Hematopoietic multipotent progenitor cell (in vitro differentiated cells): ENCODE data around the gene SMIM38. TPM values are rescaled to one million over a fixed set of nuclear protein-coding genes. Genes with fewer than 3 reads are reported as not detected.

Experiments used
- DNase-seq, 3 donors: peaks; one replicate each; pipeline ENCODE4 v3.0.0-alpha.2; 2011 to 2015; ENCODE audit warnings: low read depth in 2 of 3, low spot score in 2 of 3
- total RNA-seq: library from RNA; depleted of rRNA; stranded (reverse); fragments of >200 nt; gene quantifications from one replicate; pipeline ENCODE4 v1.2.3, GENCODE V29; 2012

SMIM38 gene
- total RNA-seq, result 0.54 TPM

DNA sequence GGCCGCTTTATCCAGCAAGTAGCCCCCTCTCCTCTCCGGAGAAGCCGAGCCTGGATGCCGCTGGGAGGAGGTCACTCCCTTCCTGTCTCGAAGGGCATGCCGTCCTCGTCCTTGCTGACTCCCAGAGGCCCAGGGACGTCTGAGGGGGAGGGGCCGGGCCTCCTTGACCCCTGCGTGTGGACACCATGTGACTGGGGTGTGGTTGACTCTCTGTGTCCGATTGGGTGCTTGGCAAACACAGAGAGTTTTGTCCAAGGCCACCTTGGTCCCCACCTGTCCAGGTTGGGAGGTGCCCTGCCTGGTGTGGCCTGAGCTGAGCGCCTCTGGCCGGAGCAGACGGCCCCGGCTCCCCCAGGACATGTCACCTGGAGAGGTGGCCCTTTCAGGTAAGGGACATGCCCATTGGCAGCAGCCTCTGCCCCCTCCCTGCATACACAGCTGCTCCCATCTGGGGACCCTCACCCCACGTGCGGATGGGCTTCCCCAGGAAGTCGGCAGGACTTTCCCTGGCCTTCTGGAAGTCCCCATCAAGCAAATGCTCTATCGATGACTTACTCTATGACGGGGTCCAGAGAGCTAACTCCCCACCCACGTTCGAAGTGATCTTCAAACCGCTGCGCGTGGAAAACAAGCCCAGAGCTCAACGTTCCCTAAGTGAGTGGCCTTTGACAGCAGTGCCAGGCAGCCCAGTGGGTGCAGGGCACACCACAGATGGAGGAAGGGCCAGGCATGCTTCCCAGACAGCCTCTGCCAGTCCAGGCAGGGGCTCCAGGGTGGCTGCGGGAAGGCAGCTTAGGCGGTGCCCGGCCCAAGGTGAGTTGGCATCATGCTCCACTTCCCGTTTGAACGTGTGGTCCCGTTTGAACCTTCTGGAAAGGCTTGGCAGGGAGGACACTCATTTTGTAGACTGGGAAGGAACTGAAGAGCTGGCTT lies at the start of gene SMIM38:
Gene SMIM38, plus strand, starts transcription at position 634 of the 933 bp plus-strand sequence. CDS start 1,912 bp downstream, outside the sequence.
- DNase-seq, result no peak

GRCh38 chr11:69106031-69106811 lies 49.5 kb upstream of the SMIM38 start:
- DNase-seq, result no peak

DNA sequence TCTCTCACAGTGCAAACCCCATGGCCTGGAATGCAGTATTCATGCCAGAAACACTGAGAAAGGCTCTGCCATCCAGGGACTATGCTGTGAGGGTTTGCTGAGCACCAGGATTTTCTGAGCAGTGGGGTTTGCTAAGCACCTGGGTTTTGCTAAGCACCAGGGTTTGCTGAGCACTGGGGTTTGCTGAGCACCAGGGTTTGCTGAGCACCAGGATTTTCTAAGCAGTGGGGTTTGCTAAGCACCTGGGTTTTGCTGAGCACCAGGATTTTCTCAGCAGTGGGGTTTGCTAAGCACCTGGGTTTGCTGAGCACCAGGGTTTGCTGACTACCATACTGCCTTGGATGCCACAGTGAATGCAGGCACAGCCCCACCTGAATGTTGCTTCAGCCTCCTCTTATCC lies 48.3 kb upstream of the SMIM38 start:
- no peak for DNase-seq

GRCh38 chr11:69108030-69108429 lies 47.7 kb upstream of the SMIM38 start:
- no peak for DNase-seq

DNA sequence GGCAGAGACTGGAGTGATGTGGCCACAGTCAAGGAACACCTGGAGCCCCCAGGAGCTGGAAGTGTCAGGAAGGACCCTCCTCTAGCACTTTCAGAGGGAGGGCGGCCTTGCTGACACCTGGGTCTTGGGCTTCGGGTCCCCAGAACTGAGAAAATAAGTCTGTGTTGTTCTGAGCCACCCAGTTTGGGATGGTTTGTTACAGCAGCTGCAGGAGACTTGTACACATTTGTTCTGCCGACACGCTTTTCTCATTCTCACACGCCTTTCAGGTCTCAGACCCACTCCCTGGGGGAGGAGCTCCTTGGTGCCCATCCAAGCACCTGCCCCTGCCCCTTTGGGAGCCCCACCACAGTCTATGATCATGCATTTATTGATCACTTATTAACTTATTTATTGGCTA lies 47.2 kb upstream of the SMIM38 start:
- DNase-seq, result no peak

GRCh38 chr11:69109101-69109500 lies 46.6 kb upstream of the SMIM38 start:
- no peak for DNase-seq

GRCh38 chr11:69110451-69110850 lies 45.3 kb upstream of the SMIM38 start:
- DNase-seq, result no peak

DNA sequence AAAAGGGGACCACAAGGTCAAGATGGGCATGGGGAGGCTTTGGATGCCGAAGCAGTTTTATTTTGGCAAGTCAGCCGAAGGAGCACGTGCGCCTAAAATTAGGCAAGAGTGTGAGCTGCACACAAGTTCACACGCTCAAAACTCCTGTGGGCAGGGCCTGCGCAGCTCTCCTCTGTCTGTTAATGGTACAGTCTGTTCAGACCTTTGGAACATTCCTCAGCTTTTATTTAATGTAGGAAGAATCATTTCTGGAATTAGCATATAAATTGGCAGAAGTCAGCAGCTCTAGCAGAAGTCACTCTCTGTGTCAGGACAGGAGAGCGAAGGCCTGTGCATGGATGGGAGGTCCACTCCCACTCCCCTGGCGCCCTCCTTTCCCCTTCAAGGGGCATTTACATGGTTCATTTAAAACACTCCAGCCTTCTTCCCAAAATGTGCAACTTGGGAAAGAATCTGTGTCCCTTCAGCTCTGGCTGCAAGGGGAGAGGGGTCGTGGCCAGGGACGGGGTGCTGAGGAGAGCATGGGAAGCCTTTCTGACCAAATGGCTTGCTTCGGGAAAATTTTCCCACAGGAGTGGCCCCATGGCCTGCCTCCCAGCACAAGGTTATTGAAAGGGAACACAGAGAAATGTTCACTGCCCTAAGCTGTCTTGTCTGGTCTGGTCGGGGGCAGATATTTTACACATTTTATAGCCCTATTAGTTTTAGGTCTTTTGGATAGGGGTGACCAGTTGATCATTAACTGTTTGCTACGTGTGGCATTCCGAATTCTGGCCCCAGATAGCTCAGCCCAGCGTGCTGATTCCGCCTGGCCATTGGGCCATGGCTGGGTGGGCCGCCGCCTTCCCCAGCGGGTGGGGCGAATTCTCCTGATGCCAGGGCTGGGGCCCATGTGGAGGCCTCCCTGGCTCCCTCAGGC lies 43.9 kb upstream of the SMIM38 start:
- no peak for DNase-seq

GRCh38 chr11:69113226-69113625 lies 42.5 kb upstream of the SMIM38 start:
- no peak for DNase-seq

GRCh38 chr11:69113646-69114340 lies 41.9 kb upstream of the SMIM38 start:
- no peak for DNase-seq

- no peak for DNase-seq
Measured at GRCh38 chr11:69114362-69114761, 41.4 kb upstream of the SMIM38 start.

DNA sequence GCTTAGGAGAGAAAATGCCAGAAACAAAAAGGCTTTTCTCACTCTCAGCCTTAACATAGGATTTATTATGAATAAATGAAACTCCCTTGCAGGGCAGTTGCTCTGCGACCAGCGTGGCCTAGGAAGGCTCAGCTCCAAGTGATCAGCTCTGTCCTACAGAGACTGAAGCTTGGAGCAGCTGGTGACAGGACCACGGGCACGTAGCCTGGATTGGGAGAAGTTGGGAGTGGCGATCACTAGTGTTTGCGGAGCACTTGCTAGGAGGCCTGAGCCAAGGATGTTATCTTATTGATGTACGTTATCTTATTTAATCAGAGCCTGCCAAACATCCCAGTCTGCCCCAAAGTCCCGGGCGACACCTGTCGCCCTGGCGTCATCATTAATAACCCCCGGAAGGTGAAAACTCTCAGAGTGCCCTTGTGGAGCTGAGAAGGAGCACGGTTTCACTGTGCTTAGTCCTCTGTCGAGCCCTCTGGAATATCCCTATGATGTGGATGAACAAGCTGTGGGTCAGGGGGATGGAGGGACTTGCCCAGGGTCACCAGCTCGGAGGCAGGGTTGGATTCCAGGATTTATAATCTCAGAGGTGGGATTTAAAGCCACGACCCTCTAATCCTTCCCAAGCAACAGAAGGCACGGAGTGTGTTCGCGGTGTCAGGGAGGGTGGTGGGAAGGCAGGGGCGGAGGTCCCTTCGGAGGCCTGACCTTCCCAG lies 40.8 kb upstream of the SMIM38 start:
- DNase-seq, result no peak

DNA sequence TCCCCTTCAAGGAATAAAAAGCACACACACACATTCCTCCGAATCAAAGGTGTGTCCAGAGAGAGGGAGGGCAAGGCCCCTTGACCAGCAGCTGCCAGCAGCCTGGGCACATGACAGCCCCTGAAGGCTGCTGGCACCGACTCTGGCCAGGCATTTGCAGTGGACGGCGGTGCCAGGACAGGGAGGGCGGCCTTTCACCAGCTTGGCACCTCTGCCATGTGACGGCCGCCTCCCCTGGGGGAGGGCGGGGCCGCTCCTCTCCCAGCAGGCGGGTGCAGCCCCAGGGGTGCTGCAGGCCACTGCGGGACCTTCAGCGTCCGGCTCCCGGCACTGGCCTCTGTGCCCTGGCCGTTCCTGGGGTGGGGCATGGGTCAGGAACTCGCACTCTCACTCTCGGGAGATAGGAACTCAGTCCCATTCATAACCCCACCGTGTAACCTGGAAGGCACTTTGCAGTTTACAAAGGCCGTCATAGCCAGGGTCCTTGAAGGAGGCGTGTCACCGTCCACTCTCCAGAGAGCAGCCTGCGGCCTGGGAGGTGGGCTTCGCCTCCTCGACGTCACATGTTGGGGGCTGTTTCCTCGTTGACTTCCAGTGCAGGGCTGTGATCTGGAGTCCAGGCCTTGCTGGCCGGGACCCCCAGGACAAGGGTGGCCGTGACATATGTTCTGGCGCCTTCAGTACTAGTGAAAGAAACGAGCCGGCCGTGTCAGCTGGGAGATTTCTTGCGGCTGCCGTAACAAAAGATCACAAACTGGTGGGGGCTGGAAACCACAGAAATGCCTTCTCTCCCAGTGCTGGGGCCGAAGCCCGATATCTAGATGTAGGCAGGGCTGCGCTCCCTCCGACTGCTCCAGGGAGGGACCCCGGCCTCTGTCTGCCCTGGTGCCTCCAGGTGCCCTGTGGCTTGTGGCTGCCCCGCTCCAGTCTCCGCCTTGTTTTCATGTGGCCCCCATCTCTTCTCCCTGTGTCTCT lies 39.9 kb upstream of the SMIM38 start:
- DNase-seq, result no peak

DNA sequence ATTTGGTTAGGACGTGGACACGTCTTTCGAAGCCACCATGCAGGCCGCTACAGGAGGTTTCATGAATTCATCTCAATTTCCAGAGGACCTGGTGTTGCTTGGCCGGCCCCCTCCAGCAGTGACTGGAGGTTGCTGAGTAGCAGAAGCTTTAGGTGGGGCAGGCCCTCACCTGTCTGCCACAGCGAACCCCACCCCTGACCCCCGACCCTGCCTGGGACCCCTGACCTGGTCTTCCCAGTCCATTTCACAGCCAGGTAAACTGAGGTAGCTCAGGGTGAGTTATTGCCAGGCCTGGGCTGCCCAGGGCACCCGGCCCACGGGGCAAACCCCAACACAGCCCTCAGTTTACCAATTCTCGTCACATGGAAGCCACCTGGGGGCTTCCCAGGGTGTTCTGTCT lies 39.1 kb upstream of the SMIM38 start:
- DNase-seq, result no peak

GRCh38 chr11:69119190-69119589 lies 36.5 kb upstream of the SMIM38 start:
- DNase-seq, result no peak

DNA sequence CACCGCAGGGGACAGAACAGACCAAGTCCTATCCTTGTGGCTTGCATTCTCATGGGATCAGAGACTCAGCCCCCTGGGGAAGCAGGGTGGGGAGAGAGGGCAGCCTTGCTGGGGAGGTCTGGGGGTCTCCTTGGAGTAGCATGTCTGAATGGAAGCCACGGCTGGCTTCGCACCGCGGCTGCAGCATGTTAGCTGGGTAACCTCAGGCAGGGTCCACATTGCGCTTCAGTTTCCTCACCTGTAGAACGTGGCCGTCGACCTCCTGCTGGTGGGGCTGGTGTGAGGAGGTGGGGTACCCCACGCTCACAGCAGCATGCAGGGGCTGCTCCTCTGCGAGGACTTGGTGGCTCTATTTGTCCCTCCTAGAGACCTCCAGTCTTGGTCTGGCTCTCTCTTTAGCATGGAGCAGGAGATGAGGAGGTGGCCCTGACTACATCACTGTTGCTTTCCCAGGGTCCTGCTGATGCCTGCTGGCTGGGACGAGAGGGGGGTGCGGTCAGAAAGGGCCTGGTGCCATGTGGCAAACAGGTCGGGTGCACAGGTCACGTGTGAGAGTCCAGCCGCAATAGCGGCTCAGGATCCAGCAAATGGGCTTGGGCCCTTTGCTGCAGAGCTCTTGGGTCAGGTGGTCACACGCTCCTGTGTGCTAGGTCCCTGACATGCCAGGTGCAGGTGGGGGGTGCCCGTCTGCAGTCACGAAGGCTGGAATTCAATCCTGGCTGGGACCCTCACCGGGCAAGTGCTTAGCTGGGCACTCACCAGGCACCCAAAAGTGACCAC lies 35.4 kb upstream of the SMIM38 start:
- DNase-seq, result no peak

- peak in 1 of 3 donors; percentile 27 for DNase-seq
Measured at GRCh38 chr11:69121021-69121420, 34.7 kb upstream of the SMIM38 start.
